H9 (cell line): ENCODE data around the gene BCL6. TPM values are rescaled to one million over a fixed set of nuclear protein-coding genes. Genes with fewer than 3 reads are reported as not detected.

Source experiments
- DNase-seq: peaks from one replicate; pipeline ENCODE4 v3.0.0-alpha.2; 2017
- H2AFZ ChIP-seq: one replicate; pipeline ENCODE4 v1.6.1; 2013; ENCODE audit warnings: mild to moderate bottlenecking, low read length, control low read depth, moderate library complexity
- H2AK5ac ChIP-seq: 2 replicates; pipeline ENCODE4 v1.6.1; 2013; ENCODE audit warnings: low read length, control low read depth, mixed read lengths; ENCODE audit not compliant: insufficient read length
- H2BK120ac ChIP-seq: one replicate; pipeline ENCODE4 v1.6.1; 2013; ENCODE audit warnings: low read depth, mild to moderate bottlenecking, low read length, control low read depth, inconsistent platforms; ENCODE audit not compliant: poor library complexity, severe bottlenecking
- H2BK12ac ChIP-seq: 2 replicates; pipeline ENCODE4 v1.6.1; 2013; ENCODE audit warnings: low read length, control low read depth, mixed read lengths, low read depth; ENCODE audit not compliant: insufficient read length
- H2BK15ac ChIP-seq: 2 replicates; pipeline ENCODE4 v1.6.1; 2013; ENCODE audit warnings: low read depth, low read length, control low read depth
- H2BK20ac ChIP-seq: one replicate; pipeline ENCODE4 v1.6.1; 2013; ENCODE audit warnings: low read depth, mild to moderate bottlenecking, low read length, control low read depth, inconsistent platforms; ENCODE audit not compliant: poor library complexity, severe bottlenecking
- H2BK5ac ChIP-seq: 2 replicates; pipeline ENCODE4 v1.6.1; 2013; ENCODE audit warnings: low read length, control low read depth, mixed read lengths; ENCODE audit not compliant: insufficient read length
- H3K14ac ChIP-seq: 2 replicates; pipeline ENCODE4 v1.6.1; 2013; ENCODE audit warnings: low read length, control low read depth; ENCODE audit not compliant: insufficient read depth
- H3K18ac ChIP-seq: 2 replicates; pipeline ENCODE4 v1.6.1; 2013; ENCODE audit warnings: low read depth, mild to moderate bottlenecking, mixed read lengths, low read length, control low read depth; ENCODE audit not compliant: insufficient read length
- H3K23ac ChIP-seq: 2 replicates; pipeline ENCODE4 v1.6.1; 2013; ENCODE audit warnings: low read length, control low read depth, mixed read lengths, low read depth; ENCODE audit not compliant: insufficient read length
- H3K23me2 ChIP-seq: 2 replicates; pipeline ENCODE4 v1.6.1; 2013; ENCODE audit warnings: low read depth, mild to moderate bottlenecking, mixed read lengths, low read length, control low read depth; ENCODE audit not compliant: insufficient read length, poor library complexity, severe bottlenecking
- H3K27ac ChIP-seq: 2 replicates; pipeline ENCODE4 v1.5.1; 2013; ENCODE audit warnings: low read length, control low read depth, mixed read lengths, low read depth; ENCODE audit not compliant: insufficient read length
- H3K27me3 ChIP-seq: 2 replicates; pipeline ENCODE4 v1.6.1; 2013; ENCODE audit warnings: low read length, control low read depth, inconsistent platforms; ENCODE audit not compliant: insufficient read depth
- H3K4ac ChIP-seq: 2 replicates; pipeline ENCODE4 v1.6.1; 2013; ENCODE audit warnings: low read depth, mild to moderate bottlenecking, control low read depth, inconsistent platforms, low read length, moderate library complexity
- H3K4me1 ChIP-seq: 2 replicates; pipeline ENCODE4 v1.6.1; 2013; ENCODE audit warnings: low read length, control low read depth, inconsistent platforms; ENCODE audit not compliant: insufficient read depth
- H3K4me2 ChIP-seq: 2 replicates; pipeline ENCODE4 v1.6.1; 2013; ENCODE audit warnings: low read length, control low read depth, mixed read lengths; ENCODE audit not compliant: insufficient read length, insufficient read depth
- H3K56ac ChIP-seq: 2 replicates; pipeline ENCODE4 v1.6.1; 2013; ENCODE audit warnings: low read depth, mild to moderate bottlenecking, mixed read lengths, low read length, control low read depth; ENCODE audit not compliant: insufficient read length
- H3K79me1 ChIP-seq: 2 replicates; pipeline ENCODE4 v1.6.1; 2013; ENCODE audit warnings: low read depth, mild to moderate bottlenecking, moderate library complexity, low read length, control low read depth, inconsistent platforms; ENCODE audit not compliant: insufficient read depth, poor library complexity, severe bottlenecking
- H3K79me2 ChIP-seq: 2 replicates; pipeline ENCODE4 v1.6.1; 2013; ENCODE audit warnings: low read length, control low read depth, inconsistent platforms; ENCODE audit not compliant: insufficient read depth
- H3K9ac ChIP-seq: 2 replicates; pipeline ENCODE4 v1.6.1; 2013; ENCODE audit warnings: low read length, control low read depth, mixed read lengths; ENCODE audit not compliant: insufficient read length; ENCODE audit errors: extremely low read depth
- H3K9me3 ChIP-seq: one replicate; pipeline ENCODE4 v1.6.1; 2013; ENCODE audit warnings: low read depth, low read length, inconsistent platforms; ENCODE audit not compliant: control insufficient read depth
- H3T11ph ChIP-seq: one replicate; pipeline ENCODE4 v1.6.1; 2013; ENCODE audit warnings: mild to moderate bottlenecking, low read length, control low read depth, inconsistent platforms
- H4K20me1 ChIP-seq: one replicate; pipeline ENCODE4 v1.6.1; 2013; ENCODE audit not compliant: control insufficient read depth, insufficient read length, insufficient read depth
- H4K5ac ChIP-seq: 2 replicates; pipeline ENCODE4 v1.6.1; 2013; ENCODE audit warnings: low read depth, mild to moderate bottlenecking, mixed read lengths, low read length, control low read depth; ENCODE audit not compliant: insufficient read length
- H4K8ac ChIP-seq: replicated peaks from 2 replicates; pipeline ENCODE4 v1.6.1; 2013; ENCODE audit warnings: low read length, control low read depth, mixed read lengths, low read depth; ENCODE audit not compliant: insufficient read length
- H4K91ac ChIP-seq: 2 replicates; pipeline ENCODE4 v1.6.1; 2013; ENCODE audit warnings: low read depth, mild to moderate bottlenecking, moderate library complexity, mixed read lengths, low read length, control low read depth; ENCODE audit not compliant: insufficient read length
- H3K27ac Mint-ChIP-seq, 3 experiments: 2 replicates in 2 of 3; 3 replicates in 1 of 3; pipeline ENCODE4 v1.8.0; 2020 to 2021; ENCODE audit warnings: mixed read lengths in 3 of 3, mild to moderate bottlenecking in 1 of 3, moderate library complexity in 1 of 3
- H3K27me3 Mint-ChIP-seq: 2 replicates; pipeline ENCODE4 v1.8.0; 2021; ENCODE audit warnings: low read depth, mild to moderate bottlenecking, moderate library complexity, mixed read lengths
- H3K36me3 Mint-ChIP-seq, 3 experiments: 2 replicates in 2 of 3; 3 replicates in 1 of 3; pipeline ENCODE4 v1.8.0; 2020 to 2021; ENCODE audit warnings: low read depth in 3 of 3, mixed read lengths in 3 of 3; ENCODE audit not compliant: insufficient read depth in 1 of 3
- H3K4me1 Mint-ChIP-seq, 2 experiments: 2 replicates each; pipeline ENCODE4 v1.8.0; 2020; ENCODE audit warnings: mixed read lengths in 2 of 2
- H3K4me3 Mint-ChIP-seq, 2 experiments: 2 replicates in 1 of 2; 3 replicates in 1 of 2; pipeline ENCODE4 v1.8.0; 2020 to 2021; ENCODE audit warnings: mild to moderate bottlenecking in 2 of 2, mixed read lengths in 2 of 2, moderate library complexity in 1 of 2
- H3K9me3 Mint-ChIP-seq, 2 experiments: 2 replicates in 1 of 2; 3 replicates in 1 of 2; pipeline ENCODE4 v1.8.0; 2020; ENCODE audit warnings: mild to moderate bottlenecking in 2 of 2, mixed read lengths in 2 of 2, moderate library complexity in 1 of 2
- WGBS: extraction: QIAGEN DNeasy Blood & Tissue Kit; methylation state at CpG from one replicate; pipeline ENCODE4 v1.1.7; 2013; ENCODE audit warnings: missing lambda C conversion rate, low lambda C conversion rate, mixed read lengths; ENCODE audit not compliant: insufficient read length; ENCODE audit errors: extremely low coverage; 5-methylcytosine and 5-hydroxymethylcytosine counted together
- long read RNA-seq: library from polyadenylated mRNA; unstranded; transcript quantifications from one replicate; pipeline ENCODE4 v2.0.0, GENCODE V29; 2020
- total RNA-seq: library from RNA; stranded (reverse); gene quantifications from 2 replicates; pipeline ENCODE4 v1.2.1, GENCODE V29; 2021
- TF ChIP-seq, protein P1 (sequence below): fragments of 200-600 bp; sonication (generic); conservative IDR thresholded peaks from 3 replicates; pipeline ENCODE4 v1.8.0; 2021; ENCODE audit warnings: antibody characterized with exemption, mild to moderate bottlenecking

BCL6 gene
- 3.4 and 4.1 TPM in 2 replicates for total RNA-seq
- long read RNA-seq, partial matches to known transcripts: 0 of 2 reads
- long read RNA-seq, other reads (novel, unspliced or antisense): 2 of 2 reads

GRCh38 chr3:187745201-187746058 lies at the start of gene BCL6:
TSS of gene BCL6 (minus strand) at chr3:187745468. CDS start at chr3:187733693, 11,775 bp downstream.
- TF ChIP-seq, protein P1, sequence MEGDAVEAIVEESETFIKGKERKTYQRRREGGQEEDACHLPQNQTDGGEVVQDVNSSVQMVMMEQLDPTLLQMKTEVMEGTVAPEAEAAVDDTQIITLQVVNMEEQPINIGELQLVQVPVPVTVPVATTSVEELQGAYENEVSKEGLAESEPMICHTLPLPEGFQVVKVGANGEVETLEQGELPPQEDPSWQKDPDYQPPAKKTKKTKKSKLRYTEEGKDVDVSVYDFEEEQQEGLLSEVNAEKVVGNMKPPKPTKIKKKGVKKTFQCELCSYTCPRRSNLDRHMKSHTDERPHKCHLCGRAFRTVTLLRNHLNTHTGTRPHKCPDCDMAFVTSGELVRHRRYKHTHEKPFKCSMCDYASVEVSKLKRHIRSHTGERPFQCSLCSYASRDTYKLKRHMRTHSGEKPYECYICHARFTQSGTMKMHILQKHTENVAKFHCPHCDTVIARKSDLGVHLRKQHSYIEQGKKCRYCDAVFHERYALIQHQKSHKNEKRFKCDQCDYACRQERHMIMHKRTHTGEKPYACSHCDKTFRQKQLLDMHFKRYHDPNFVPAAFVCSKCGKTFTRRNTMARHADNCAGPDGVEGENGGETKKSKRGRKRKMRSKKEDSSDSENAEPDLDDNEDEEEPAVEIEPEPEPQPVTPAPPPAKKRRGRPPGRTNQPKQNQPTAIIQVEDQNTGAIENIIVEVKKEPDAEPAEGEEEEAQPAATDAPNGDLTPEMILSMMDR: no peak
- peak; percentile 91 for DNase-seq
- Histone ChIP-seq H2BK120ac (peak within 1 kb of the TSS; percentile 98), H3K4me2 (peak within 1 kb of the TSS; percentile 91), H4K91ac (no peak within 1 kb of the TSS), H3K23me2 (peaks cover 37% of the 10 kb centered on the region), H3K79me1 (no peaks in the 10 kb centered on the region), H3K27me3 (peaks cover 4% of the 10 kb centered on the region; the same call in 1 of the 2 replicates), H3K23ac (no peak within 1 kb of the TSS), H3K4me1 (peaks cover 7% of the 10 kb centered on the region; the same call in 1 of the 2 replicates), H4K5ac (no peak within 1 kb of the TSS), H3T11ph (peak within 1 kb of the TSS; percentile 98), H2AK5ac (no peak within 1 kb of the TSS), H4K8ac (no peak within 1 kb of the TSS), H3K79me2 (no peaks in the 10 kb centered on the region), H2BK12ac (no peak within 1 kb of the TSS), H4K20me1 (no peaks in the 10 kb centered on the region), H3K56ac (no peak within 1 kb of the TSS), H2AFZ (peak within 1 kb of the TSS; percentile 92), H2BK20ac (no peak within 1 kb of the TSS), H3K9me3 (no peaks in the 10 kb centered on the region), H3K4ac (no peak within 1 kb of the TSS; the same call in 1 of the 2 replicates), H2BK5ac (no peak within 1 kb of the TSS), H3K14ac (peak within 1 kb of the TSS; percentile 93), H3K18ac (peak within 1 kb of the TSS; percentile 93), H3K27ac (peak within 1 kb of the TSS; percentile 31), H2BK15ac (no peak within 1 kb of the TSS), H3K9ac (peak within 1 kb of the TSS; percentile 82)
- H3K36me3 Mint-ChIP-seq: no peaks in the 10 kb centered on the region
- peaks cover 69 to 71% of the 10 kb centered on the region in 2 experiments for H3K4me1 Mint-ChIP-seq
- H3K4me3 Mint-ChIP-seq: peak within 1 kb of the TSS; percentile 88 to 90
- H3K9me3 Mint-ChIP-seq: no peaks in the 10 kb centered on the region; a peak in 2 of 5 replicates
- peak within 1 kb of the TSS; percentile 100 for H3K27ac Mint-ChIP-seq
- no CpG with 5 or more reads among the region's 40 CpGs for WGBS
- peaks cover 28% of the 10 kb centered on the region for H3K27me3 Mint-ChIP-seq
